GM18873 (cell line): ENCODE measurements around the gene B4GALT3.

Experiments used
- ATAC-seq: cut with Tn5 transposase; IDR thresholded peaks from one replicate; pipeline ENCODE4 v1.9.1; 2021; ENCODE audit warnings: mild to moderate bottlenecking, moderate library complexity, moderate number of reproducible peaks; ENCODE audit not compliant: unreplicated experiment, low FRiP score

Gene B4GALT3

GRCh38 chr1:161131523-161132409, 45.5 kb downstream of the B4GALT3 start:
- ATAC-seq: no peak

DNA sequence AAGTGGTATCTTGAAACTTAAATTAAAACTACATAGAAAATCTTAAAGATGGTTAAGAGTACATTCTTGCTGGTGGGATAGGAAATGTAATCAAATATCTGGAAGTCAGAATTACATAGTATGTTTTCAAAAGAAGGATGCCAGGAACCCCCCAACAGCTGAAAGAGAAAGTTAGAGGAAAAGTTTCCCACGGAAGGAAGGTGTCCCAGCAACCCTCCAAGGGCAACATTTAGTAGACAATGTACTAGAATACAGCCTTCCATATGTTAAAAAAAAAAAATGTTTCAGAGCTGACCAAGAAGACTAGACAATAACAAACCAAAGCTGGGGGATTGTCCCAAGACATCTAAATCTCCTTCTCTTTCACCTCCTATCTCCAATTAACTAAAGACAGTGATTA, 47.0 kb downstream of the B4GALT3 start:
- no peak for ATAC-seq

DNA sequence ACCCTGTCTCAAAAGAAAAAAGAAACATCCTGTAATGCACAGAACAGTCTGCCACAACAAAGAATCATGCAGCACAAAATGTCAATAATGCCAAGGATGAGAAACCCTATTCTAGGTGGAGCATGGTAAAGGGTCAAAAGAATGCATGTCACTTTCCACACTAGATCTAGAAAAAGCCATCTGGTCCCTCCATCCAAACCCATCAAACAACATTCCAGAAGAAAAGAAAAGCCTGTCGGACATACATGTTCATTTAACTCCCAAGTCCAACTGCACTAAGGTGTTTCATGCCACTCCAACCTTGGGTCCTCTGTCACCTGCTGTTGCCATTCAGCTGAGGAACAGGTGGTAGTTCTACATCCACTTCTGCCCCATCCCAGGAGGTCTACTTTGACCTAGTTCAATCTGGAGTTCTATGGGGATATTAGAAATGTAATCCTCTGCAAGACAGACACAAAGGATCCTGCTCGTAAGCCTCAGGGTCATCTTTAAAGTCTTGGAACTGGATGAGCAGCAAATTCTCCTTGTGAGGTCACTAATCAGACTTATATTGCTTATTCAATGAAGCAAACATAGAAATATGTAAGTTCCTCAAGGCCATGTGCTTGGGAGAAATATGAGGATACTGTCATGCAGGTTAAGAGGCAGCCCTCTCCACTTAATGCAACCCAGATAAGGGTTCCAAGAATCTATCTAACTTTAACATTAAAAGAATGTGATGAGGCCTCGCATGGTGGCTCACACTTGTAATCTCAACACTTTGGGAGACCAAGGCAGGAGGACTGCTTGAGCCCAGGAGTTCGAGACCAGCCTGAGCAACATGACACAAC, 48.5 kb downstream of the B4GALT3 start:
- ATAC-seq: no peak

GRCh38 chr1:161127649-161128048, 49.7 kb downstream of the B4GALT3 start:
- no peak for ATAC-seq

DNA sequence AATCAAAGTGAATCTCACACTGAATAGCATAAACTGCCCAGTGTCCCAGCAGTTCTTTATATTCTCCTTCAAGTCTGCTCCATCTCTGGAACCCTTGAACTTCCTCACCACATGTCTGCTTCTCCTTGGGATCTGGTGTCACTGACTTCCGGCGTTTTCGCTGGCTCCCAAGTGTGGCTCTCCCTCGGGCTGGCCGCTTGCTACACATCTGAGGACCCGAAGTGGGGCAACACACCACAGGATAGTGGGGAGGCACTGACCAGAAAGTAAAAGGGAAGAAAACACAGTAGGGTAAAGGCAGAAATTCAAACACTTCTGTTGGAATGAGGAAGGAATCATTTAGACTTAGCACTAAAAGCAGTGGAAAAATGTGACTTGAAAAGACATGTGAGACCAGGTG, 54.3 kb downstream of the B4GALT3 start:
- ATAC-seq: no peak

GRCh38 chr1:161121834-161122233, 55.5 kb downstream of the B4GALT3 start:
- no peak for ATAC-seq
